H1 (cell line): ENCODE results near the gene GNA12. TPM values are rescaled to one million over a fixed set of nuclear protein-coding genes. Genes with fewer than 3 reads are reported as not detected.
A peak's percentile ranks its signal among the peaks of the same experiment; 100 is the strongest.

Source experiments
- CTCF ChIA-PET: fragments of 300-600 bp; sonication (Branson Sonifier 250); formaldehyde crosslinking; loops from one replicate; lab custom pipeline; 2021; ENCODE audit not compliant: partially characterized antibody; lab: Charles Lee
- POLR2A ChIA-PET: fragments of 300-600 bp; sonication (Branson Sonifier 250); formaldehyde crosslinking; loops from one replicate; lab custom pipeline; 2021; ENCODE audit warnings: inconsistent platforms; ENCODE audit not compliant: partially characterized antibody; lab: Charles Lee
- DNase-seq, 2 experiments: peaks; one replicate each; pipeline versions ENCODE4 v3.0.0 to v3.0.0-alpha.2; 2010 to 2022; ENCODE audit warnings: low spot score in 2 of 2, low read depth in 1 of 2, mixed read lengths in 1 of 2
- FAIRE-seq: peaks from 2 replicates; lab custom pipeline; 2011; peaks lifted over from hg19 to GRCh38; lab: Jason Lieb, UNC
- H2AFZ ChIP-seq: 2 replicates; pipeline ENCODE4 v1.8.1; 2012; ENCODE audit warnings: low read length, inconsistent platforms
- H2AK5ac ChIP-seq: 2 replicates; pipeline ENCODE4 v1.6.1; 2013; ENCODE audit warnings: low read depth, low read length
- H2BK120ac ChIP-seq: replicated peaks from 2 replicates; pipeline ENCODE3; 2013; ENCODE audit warnings: low read depth, low read length, inconsistent platforms
- H2BK12ac ChIP-seq: 2 replicates; pipeline ENCODE4 v1.6.1; 2013; ENCODE audit warnings: low read depth, low read length
- H2BK15ac ChIP-seq: 2 replicates; pipeline ENCODE4 v1.6.1; 2013; ENCODE audit warnings: low read length
- H2BK20ac ChIP-seq: 2 replicates; pipeline ENCODE4 v1.6.1; 2013; ENCODE audit warnings: low read length
- H2BK5ac ChIP-seq: 2 replicates; pipeline ENCODE4 v1.6.1; 2013; ENCODE audit warnings: low read depth, low read length
- H3K14ac ChIP-seq: 2 replicates; pipeline ENCODE4 v1.6.1; 2013; ENCODE audit warnings: inconsistent platforms; ENCODE audit not compliant: insufficient read length
- H3K18ac ChIP-seq: 2 replicates; pipeline ENCODE4 v1.6.1; 2013; ENCODE audit warnings: low read length; ENCODE audit errors: extremely low read depth
- H3K23ac ChIP-seq: 2 replicates; pipeline ENCODE4 v1.6.1; 2013; ENCODE audit warnings: inconsistent platforms; ENCODE audit not compliant: insufficient read length
- H3K23me2 ChIP-seq: 2 replicates; pipeline ENCODE4 v1.6.1; 2013; ENCODE audit warnings: low read depth, low read length
- H3K27ac ChIP-seq: 2 replicates; pipeline ENCODE4 v1.6.1; 2011; ENCODE audit warnings: low read depth, low read length, inconsistent platforms
- H3K27me3 ChIP-seq, 4 experiments: replicated peaks in 1 of 4; 1 replicate in 1 of 4; 2 replicates in 3 of 4; pipeline versions ENCODE4 v1.6.1 to v1.8.1; 2011 to 2013; ENCODE audit warnings: low read length in 3 of 4, mild to moderate bottlenecking in 3 of 4, inconsistent platforms in 2 of 4, mixed read lengths in 2 of 4, moderate library complexity in 1 of 4; ENCODE audit not compliant: control insufficient read depth in 3 of 4, insufficient read depth in 3 of 4; ENCODE audit errors: extremely low read depth in 1 of 4
- H3K36me3 ChIP-seq, 4 experiments: 2 replicates each; pipeline versions ENCODE4 v1.6.1 to v1.8.1; 2011 to 2013; ENCODE audit warnings: mild to moderate bottlenecking in 4 of 4, low read length in 3 of 4, moderate library complexity in 2 of 4, control low read depth in 1 of 4, inconsistent platforms in 1 of 4; ENCODE audit not compliant: insufficient read depth in 4 of 4, control insufficient read depth in 2 of 4
- H3K4ac ChIP-seq: replicated peaks from 2 replicates; pipeline ENCODE3; 2013; ENCODE audit warnings: low read length, low read depth, mixed read lengths, inconsistent platforms; ENCODE audit not compliant: insufficient read length
- H3K4me1 ChIP-seq, 4 experiments: replicated peaks in 1 of 4; 1 replicate in 1 of 4; 2 replicates in 3 of 4; pipeline versions ENCODE4 v1.6.1 to v1.8.1; 2011 to 2013; ENCODE audit warnings: low read length in 3 of 4, inconsistent platforms in 2 of 4, mixed read lengths in 1 of 4; ENCODE audit not compliant: insufficient read depth in 4 of 4, control insufficient read depth in 3 of 4
- H3K4me2 ChIP-seq, 2 experiments: 2 replicates each; pipeline versions ENCODE4 v1.6.1 to v1.8.1; 2011 to 2013; ENCODE audit warnings: low read depth in 2 of 2, low read length in 2 of 2, control low read depth in 1 of 2, inconsistent platforms in 1 of 2, mild to moderate bottlenecking in 1 of 2; ENCODE audit not compliant: insufficient read depth in 1 of 2
- H3K4me3 ChIP-seq, 4 experiments: fragments of 200-600, 300-600 bp in 1 of 4; sonication (generic), shearing (Covaris generic), sonication (Bioruptor Twin) in 1 of 4; 2 replicates each; pipeline versions ENCODE4 v1.5.1 to v1.8.1; 2011 to 2016; ENCODE audit warnings: low read length in 4 of 4, low read depth in 3 of 4, control low read depth in 2 of 4, inconsistent platforms in 2 of 4, mild to moderate bottlenecking in 2 of 4, mixed read lengths in 1 of 4, moderate library complexity in 1 of 4; ENCODE audit not compliant: insufficient read depth in 2 of 4; ENCODE audit errors: extremely low read depth in 1 of 4
- H3K56ac ChIP-seq: replicated peaks from 2 replicates; pipeline ENCODE3; 2013; ENCODE audit warnings: low read depth, mild to moderate bottlenecking, mixed read lengths, low read length, inconsistent platforms; ENCODE audit not compliant: insufficient read length
- H3K79me1 ChIP-seq: 2 replicates; pipeline ENCODE4 v1.6.1; 2013; ENCODE audit warnings: low read depth, low read length, control low read depth
- H3K79me2 ChIP-seq, 2 experiments: 2 replicates each; pipeline versions ENCODE4 v1.6.1 to v1.8.1; 2012 to 2013; ENCODE audit warnings: low read length in 2 of 2, mild to moderate bottlenecking in 2 of 2, inconsistent platforms in 1 of 2; ENCODE audit not compliant: insufficient read depth in 2 of 2, control insufficient read depth in 1 of 2
- H3K9ac ChIP-seq, 4 experiments: replicated peaks in 1 of 4; 1 replicate in 1 of 4; 2 replicates in 3 of 4; pipeline versions ENCODE4 v1.6.1 to v1.8.1; 2011 to 2013; ENCODE audit warnings: low read depth in 3 of 4, low read length in 3 of 4, control low read depth in 2 of 4, mild to moderate bottlenecking in 2 of 4, moderate library complexity in 2 of 4, inconsistent platforms in 1 of 4; ENCODE audit errors: extremely low read depth in 1 of 4
- H3K9me3 ChIP-seq, 2 experiments: 2 replicates each; pipeline versions ENCODE4 v1.6.1 to v1.8.1; 2012 to 2013; ENCODE audit warnings: mild to moderate bottlenecking in 2 of 2, moderate library complexity in 2 of 2, control low read depth in 1 of 2, inconsistent platforms in 1 of 2, low read depth in 1 of 2, low read length in 1 of 2, mixed read lengths in 1 of 2; ENCODE audit not compliant: insufficient read depth in 2 of 2
- H4K20me1 ChIP-seq, 2 experiments: replicated peaks in 1 of 2; 2 replicates each; pipeline versions ENCODE3 to v1.8.1; 2011 to 2013; ENCODE audit warnings: inconsistent platforms in 2 of 2, low read length in 2 of 2, mild to moderate bottlenecking in 1 of 2; ENCODE audit not compliant: insufficient read depth in 2 of 2, control insufficient read depth in 1 of 2
- H4K5ac ChIP-seq: 2 replicates; pipeline ENCODE4 v1.6.1; 2013; ENCODE audit warnings: low read length, low read depth, mixed read lengths, inconsistent platforms; ENCODE audit not compliant: insufficient read length
- H4K8ac ChIP-seq: 2 replicates; pipeline ENCODE4 v1.8.0; 2013; ENCODE audit warnings: mild to moderate bottlenecking, moderate library complexity, low read length, inconsistent platforms; ENCODE audit not compliant: insufficient read depth; ENCODE audit errors: extremely low read depth
- H4K91ac ChIP-seq: replicated peaks from 2 replicates; pipeline ENCODE3; 2013; ENCODE audit warnings: low read length, mixed read lengths, inconsistent platforms; ENCODE audit not compliant: insufficient read length
- CBX5 ChIP-seq: fragments of 300-800, 300-1000 bp; sonication (generic); IDR thresholded peaks from 2 replicates; pipeline ENCODE4 v1.7.1; 2016; ENCODE audit warnings: antibody characterized with exemption, low read length, low read depth
- HDAC2 ChIP-seq, 2 experiments: fragments of 300-600 bp in 1 of 2; sonication (generic) in 1 of 2; IDR thresholded peaks; 2 replicates each; pipeline ENCODE4 v1.6.1; 2011 to 2012; ENCODE audit warnings: low read depth in 2 of 2, low read length in 2 of 2, mild to moderate bottlenecking in 2 of 2, moderate library complexity in 2 of 2, borderline replicate concordance in 1 of 2, inconsistent platforms in 1 of 2
- SP4 ChIP-seq: IDR thresholded peaks from 2 replicates; pipeline ENCODE4 v1.6.1; 2012; ENCODE audit warnings: low read length, inconsistent platforms
- YY1 ChIP-seq: IDR thresholded peaks from 2 replicates; pipeline ENCODE4 v1.6.1; 2011; ENCODE audit warnings: low read depth, mild to moderate bottlenecking, low read length
- WGBS, 2 experiments: shearing (Covaris generic) in 1 of 2; methylation state at CpG; one replicate each; pipeline versions ENCODE4 v1.1.6 to v1.1.7; 2013 to 2015; ENCODE audit warnings: low lambda C conversion rate in 2 of 2, mixed read lengths in 2 of 2, inconsistent platforms in 1 of 2, low coverage in 1 of 2, missing lambda C conversion rate in 1 of 2; ENCODE audit not compliant: insufficient replicate concordance in 2 of 2, insufficient coverage in 1 of 2, insufficient read length in 1 of 2; ENCODE audit errors: extremely low coverage in 1 of 2, missing lambda C conversion rate in 1 of 2; 5-methylcytosine and 5-hydroxymethylcytosine counted together
- long read RNA-seq, 2 experiments: library from RNA in 1 of 2; library from capped mRNA in 1 of 2; stranded (forward); transcript quantifications; one replicate each; pipeline ENCODE4 v2.0.0, GENCODE V29; 2021; ENCODE audit warnings: inconsistent platforms in 1 of 2
- polyA minus RNA-seq, 3 experiments: library from RNA; depleted of rRNA, polyadenylated mRNA; stranded (reverse); fragments of >200 nt; gene quantifications; 1 replicate in 2 of 3; 2 replicates in 1 of 3; pipeline ENCODE4 v1.2.3, GENCODE V29; 2011
- polyA plus RNA-seq, 7 experiments: library from polyadenylated mRNA; depleted of rRNA in 3 of 7; stranded (reverse) in 5 of 7; unstranded in 2 of 7; fragments of >200 nt in 5 of 7; fragments of 200-250 nt in 2 of 7; gene quantifications; 1 replicate in 5 of 7; 2 replicates in 1 of 7; 4 replicates in 1 of 7; pipeline versions ENCODE4 v1.2.1 to v1.2.3, GENCODE V29; 2011 to 2013; ENCODE audit warnings: missing spikeins in 2 of 7, mixed read lengths in 2 of 7
- total RNA-seq: library from RNA; stranded (reverse); fragmentation: NEBNext Ultra II Directional; extraction: Animal tissue kit (Norgen Biotek cat#: 25700); gene quantifications from 2 replicates; pipeline ENCODE4 v1.2.1, GENCODE V29; 2021

The GNA12 gene, protein sequence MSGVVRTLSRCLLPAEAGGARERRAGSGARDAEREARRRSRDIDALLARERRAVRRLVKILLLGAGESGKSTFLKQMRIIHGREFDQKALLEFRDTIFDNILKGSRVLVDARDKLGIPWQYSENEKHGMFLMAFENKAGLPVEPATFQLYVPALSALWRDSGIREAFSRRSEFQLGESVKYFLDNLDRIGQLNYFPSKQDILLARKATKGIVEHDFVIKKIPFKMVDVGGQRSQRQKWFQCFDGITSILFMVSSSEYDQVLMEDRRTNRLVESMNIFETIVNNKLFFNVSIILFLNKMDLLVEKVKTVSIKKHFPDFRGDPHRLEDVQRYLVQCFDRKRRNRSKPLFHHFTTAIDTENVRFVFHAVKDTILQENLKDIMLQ
- total RNA-seq (95.6 and 96.5 TPM in 2 replicates), polyA plus RNA-seq (2011; rRNA removed) (109 and 121 TPM in 2 replicates), polyA minus RNA-seq (2011; rRNA and poly(A)+ RNA removed) (176 and 215 TPM in 2 replicates)
- polyA plus RNA-seq (2011; cell fraction: cytosol; rRNA removed) = 92.3 TPM
- 152 TPM for polyA plus RNA-seq (2011; cell fraction: nucleus; rRNA removed)
- polyA plus RNA-seq (2012, experiment 1 of 2) = 61.6 to 94.7 TPM (median 83.3 TPM) in 4 replicates
- 78.3 TPM for polyA plus RNA-seq (2012, experiment 2 of 2)
- 62.9 TPM for polyA plus RNA-seq (2013, experiment 1 of 2)
- 65.3 TPM for polyA plus RNA-seq (2013, experiment 2 of 2)
- 71.7 TPM for polyA minus RNA-seq (2011; cell fraction: cytosol; rRNA and poly(A)+ RNA removed)
- polyA minus RNA-seq (2011; cell fraction: nucleus; rRNA and poly(A)+ RNA removed) = 67.7 TPM
- long read RNA-seq, experiment 1, full-length matches to known transcripts = 29 of 95 reads
- long read RNA-seq, experiment 1, partial matches to known transcripts = 2 of 95 reads
- long read RNA-seq, experiment 1, other reads (novel, unspliced or antisense) = 64 of 95 reads
- long read RNA-seq, experiment 2, partial matches to known transcripts = 0 of 5 reads
- long read RNA-seq, experiment 2, other reads (novel, unspliced or antisense) = 5 of 5 reads

DNA sequence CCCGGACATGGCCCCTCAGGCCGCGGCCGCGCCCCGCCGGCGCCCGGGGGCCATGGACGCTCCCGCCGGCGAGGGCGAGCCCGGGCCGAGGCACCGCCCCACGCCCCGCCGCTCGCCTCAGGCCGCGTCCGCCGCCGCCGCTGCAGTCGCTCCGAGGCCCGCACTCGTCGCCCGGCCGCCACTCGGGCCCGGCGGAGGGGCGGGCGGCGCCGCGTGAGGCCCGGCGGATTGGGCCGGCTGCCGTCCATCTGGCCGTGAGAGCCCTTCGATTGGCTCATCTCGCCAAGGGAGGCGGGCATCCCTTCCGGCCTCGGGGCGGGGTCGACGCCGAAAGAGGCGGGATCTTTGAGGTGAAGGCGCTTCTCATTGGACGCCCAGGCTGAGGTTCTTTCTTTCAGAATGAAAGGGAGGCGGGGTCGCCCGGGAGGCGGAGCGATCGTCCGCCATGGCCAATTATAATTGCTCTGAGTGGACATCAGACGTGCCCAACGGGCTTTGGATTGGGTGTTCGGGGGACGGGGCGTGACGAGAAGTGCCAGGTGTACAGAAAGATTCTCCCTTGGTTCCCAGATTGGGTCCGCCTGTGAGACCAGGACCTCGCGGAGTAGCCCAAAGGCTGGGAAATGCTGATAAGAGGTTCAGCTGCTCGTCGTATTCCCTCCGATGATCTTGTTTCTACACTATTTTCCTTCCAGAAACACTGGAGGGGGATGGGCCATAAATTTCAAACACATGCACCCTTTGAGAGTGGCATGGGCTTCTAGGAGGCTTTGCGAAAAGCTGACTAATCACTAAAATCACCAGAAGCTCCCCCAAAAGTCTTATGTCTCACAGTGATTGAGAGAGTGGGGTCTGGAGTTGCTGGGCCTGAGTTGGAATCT, at the start of gene GNA12:
Gene GNA12, minus strand, starts transcription at position 156 of the 881 bp plus-strand sequence. Its CDS starts 147 bp downstream, at position 9.
- peak within 1 kb of the TSS; percentile 56 for H4K91ac ChIP-seq
- CTCF ChIA-PET = interaction anchor here (0.8 to 1.2 kb wide), 4 partner anchors 21 to 81 kb away, joined by 3 to 4 read pairs (median 3); no protein-coding TSS in a partner anchor
- peak within 1 kb of the TSS; percentile 12; the same call in 1 of the 2 replicates for H4K8ac ChIP-seq
- H3K9me3 ChIP-seq = no peaks in the 10 kb centered on the region
- peak within 1 kb of the TSS; percentile 33; the same call in 1 of the 2 replicates for H2BK12ac ChIP-seq
- H3K56ac ChIP-seq = no peak within 1 kb of the TSS
- H3K79me2 ChIP-seq = peaks cover 27 to 44% of the 10 kb centered on the region in 2 experiments
- H2BK15ac ChIP-seq = no peak within 1 kb of the TSS; the same call in 1 of the 2 replicates
- 3% methylated on average over 64 of the region's 79 CpGs; no CpG with 5 or more reads in 1 of the 2 experiments for WGBS, 2 experiments
- peak within 1 kb of the TSS; percentile 55 for H4K5ac ChIP-seq
- no peak within 1 kb of the TSS for H3K23ac ChIP-seq
- FAIRE-seq (peak; percentile 32), DNase-seq (peak; percentile 94 to 98)
- peaks cover 6% of the 10 kb centered on the region; the same call in 1 of the 2 replicates for H3K23me2 ChIP-seq
- peak within 1 kb of the TSS; percentile 82; the same call in 1 of the 2 replicates for H2AK5ac ChIP-seq
- peaks cover 10% of the 10 kb centered on the region for H3K79me1 ChIP-seq
- H3K14ac ChIP-seq = no peak within 1 kb of the TSS
- no peaks in the 10 kb centered on the region for H3K27me3 ChIP-seq
- no peak within 1 kb of the TSS for H2BK120ac ChIP-seq
- peak within 1 kb of the TSS; percentile 76; the same call in 1 of the 2 replicates for H2BK5ac ChIP-seq
- H3K27ac ChIP-seq = peak within 1 kb of the TSS; percentile 53; the same call in 1 of the 2 replicates
- H3K18ac ChIP-seq = peak within 1 kb of the TSS; percentile 83
- no peak within 1 kb of the TSS for H2BK20ac ChIP-seq
- H3K4me3 ChIP-seq = peak within 1 kb of the TSS; percentile 60 to 88 (median 74)
- POLR2A ChIA-PET = interaction anchor here (0.7 to 1.3 kb wide), 5 partner anchors 29 to 110 kb away, joined by 3 read pairs; no protein-coding TSS in a partner anchor
- H3K4me1 ChIP-seq = peaks cover 3 to 11% (median 6%) of the 10 kb centered on the region in 4 experiments; a peak in 6 of 7 replicates
- H2AFZ ChIP-seq = 0 out of 2 replicates have a peak within 1 kb of the TSS, but pooled peaks have one; percentile 7
- peaks cover 2 to 16% (median 3%) of the 10 kb centered on the region in 4 experiments; a peak in 2 of 8 replicates for H3K36me3 ChIP-seq
- H3K4ac ChIP-seq = no peak within 1 kb of the TSS
- H3K4me2 ChIP-seq = peak within 1 kb of the TSS; percentile 76 to 87
- H3K9ac ChIP-seq = peak within 1 kb of the TSS; percentile 48 to 93 (median 67); a peak in 6 of 7 replicates
- H4K20me1 ChIP-seq = peaks cover 0 to 9% of the 10 kb centered on the region in 2 experiments
- TF ChIP-seq YY1 (no peak), SP4 (peak; percentile 81; the same call in 1 of the 2 replicates), CBX5 (no peak), HDAC2 (IDR thresholded peaks at IDR 0.05; ENCODE audit: borderline replicate concordance in 1 of 2, low read depth in 2 of 2, low read length in 2 of 2) (0 out of 4 replicates have a peak, but pooled peaks of 1 of the 2 experiments have one; percentile 11)
